NT2/D1 (cell line): ENCODE results near the gene COIL.

ENCODE experiments used
- DNase-seq: peaks from one replicate; pipeline ENCODE4 v3.0.0-alpha.2; 2011; ENCODE audit warnings: low read depth, low spot score
- H3K27me3 ChIP-seq: 2 replicates; pipeline ENCODE4 v1.6.0; 2011; ENCODE audit warnings: mild to moderate bottlenecking; ENCODE audit not compliant: insufficient read length, insufficient read depth
- H3K36me3 ChIP-seq: 2 replicates; pipeline ENCODE4 v1.6.1; 2011; ENCODE audit warnings: mild to moderate bottlenecking, low read length, mixed read lengths; ENCODE audit not compliant: insufficient read depth, insufficient read length
- H3K4me1 ChIP-seq: 2 replicates; pipeline ENCODE4 v1.5.1; 2011; ENCODE audit not compliant: insufficient read depth, insufficient read length
- H3K4me3 ChIP-seq: 2 replicates; pipeline ENCODE4 v1.5.1; 2011; ENCODE audit warnings: low read depth; ENCODE audit not compliant: insufficient read length
- H3K9ac ChIP-seq: 2 replicates; pipeline ENCODE4 v1.6.0; 2011; ENCODE audit warnings: low read depth; ENCODE audit not compliant: insufficient read length
- H3K9me3 ChIP-seq: 2 replicates; pipeline ENCODE4 v1.5.1; 2011; ENCODE audit warnings: mild to moderate bottlenecking, low read length; ENCODE audit not compliant: insufficient read depth
- SUZ12 ChIP-seq: IDR thresholded peaks from 2 replicates; pipeline ENCODE4 v1.6.1; 2011; ENCODE audit not compliant: insufficient read length, insufficient read depth; ENCODE audit errors: extremely low read depth
- YY1 ChIP-seq: IDR thresholded peaks from 2 replicates; pipeline ENCODE4 v1.6.1; 2011; ENCODE audit not compliant: insufficient read length, insufficient read depth
- ZNF274 ChIP-seq: IDR thresholded peaks from 2 replicates; pipeline ENCODE4 v1.6.1; 2011; ENCODE audit warnings: mild to moderate bottlenecking, low read depth, low read length

COIL gene

GRCh38 chr17:56899403-56899802, 61.4 kb downstream of the COIL start:
- Histone ChIP-seq H3K36me3 (peaks cover 36% of the 10 kb centered on the region), H3K9me3 (no peaks in the 10 kb centered on the region)

GRCh38 chr17:56898874-56899273, 62.0 kb downstream of the COIL start:
- Histone ChIP-seq H3K9me3 (no peaks in the 10 kb centered on the region), H3K4me3 (no peak overlapping the region), H3K9ac (no peak overlapping the region), H3K27me3 (no peaks in the 10 kb centered on the region), H3K36me3 (peaks cover 31% of the 10 kb centered on the region), H3K4me1 (peaks cover 5% of the 10 kb centered on the region)
- DNase-seq = no peak
- no peak for TF ChIP-seq ZNF274
- TF ChIP-seq YY1 = no peak
- TF ChIP-seq SUZ12 = no peak

More at GRCh38 chr17:56899403-56899802, 61.4 kb downstream of the COIL start:
- H3K9ac ChIP-seq = no peak overlapping the region
- H3K4me1 ChIP-seq = peaks cover 5% of the 10 kb centered on the region
- no peak overlapping the region for H3K4me3 ChIP-seq
- DNase-seq = no peak
- H3K27me3 ChIP-seq = no peaks in the 10 kb centered on the region
- TF ChIP-seq ZNF274 = no peak
- no peak for TF ChIP-seq SUZ12
- no peak for TF ChIP-seq YY1

DNA sequence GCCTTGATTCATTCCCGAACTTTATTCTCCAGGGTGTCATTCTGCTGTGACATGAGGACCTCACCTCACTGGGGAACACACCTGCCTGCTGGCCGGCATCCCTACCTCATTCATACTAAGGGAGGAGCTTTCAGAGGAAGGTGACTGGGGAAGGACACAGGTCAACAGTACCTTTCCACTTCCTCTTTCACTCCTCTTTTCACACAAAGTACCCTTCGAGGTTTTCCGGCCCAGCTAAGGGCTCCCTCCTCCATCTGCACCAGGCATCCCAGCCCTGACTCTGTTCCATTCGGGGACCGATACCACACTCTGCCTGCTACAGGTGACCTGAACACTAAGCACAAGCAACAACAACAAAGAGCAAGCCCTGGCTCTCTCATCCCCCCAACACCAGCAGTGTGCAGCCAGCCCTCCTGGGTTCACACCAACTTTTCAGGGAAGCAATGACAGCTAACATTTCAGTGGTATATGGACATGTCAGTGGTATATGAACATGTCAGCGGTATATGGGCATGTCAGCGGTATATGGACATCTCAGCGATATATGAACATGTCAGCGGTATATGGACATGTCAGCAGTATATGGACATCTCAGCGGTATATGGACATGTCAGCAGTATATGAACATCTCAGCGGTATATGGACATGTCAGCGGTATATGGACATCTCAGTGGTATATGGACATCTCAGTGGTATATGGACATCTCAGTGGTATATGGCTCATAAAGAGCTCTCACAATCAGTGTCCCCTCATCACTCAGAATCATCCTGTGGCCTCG, 63.0 kb downstream of the COIL start:
- no peak overlapping the region for H3K4me3 ChIP-seq
- H3K27me3 ChIP-seq = no peaks in the 10 kb centered on the region
- no peaks in the 10 kb centered on the region for H3K9me3 ChIP-seq
- no peak for DNase-seq
- H3K36me3 ChIP-seq = peaks cover 29% of the 10 kb centered on the region
- H3K9ac ChIP-seq = no peak overlapping the region
- H3K4me1 ChIP-seq = peaks cover 13% of the 10 kb centered on the region
- TF ChIP-seq SUZ12 (no peak), YY1 (no peak), ZNF274 (no peak)

GRCh38 chr17:56896968-56897359, 63.9 kb downstream of the COIL start:
- DNase-seq = no peak
- H3K9me3 ChIP-seq = no peaks in the 10 kb centered on the region
- H3K27me3 ChIP-seq = no peaks in the 10 kb centered on the region
- no peak overlapping the region for H3K9ac ChIP-seq
- H3K4me1 ChIP-seq = peaks cover 13% of the 10 kb centered on the region
- H3K4me3 ChIP-seq = no peak overlapping the region
- H3K36me3 ChIP-seq = peaks cover 25% of the 10 kb centered on the region
- TF ChIP-seq YY1 (no peak), ZNF274 (no peak), SUZ12 (no peak)

- H3K27me3 ChIP-seq = no peaks in the 10 kb centered on the region
- no peak overlapping the region for H3K9ac ChIP-seq
- H3K4me3 ChIP-seq = no peak overlapping the region
- TF ChIP-seq YY1 (no peak), SUZ12 (no peak), ZNF274 (no peak)
- H3K36me3 ChIP-seq = peaks cover 29% of the 10 kb centered on the region
- no peaks in the 10 kb centered on the region for H3K9me3 ChIP-seq
- peaks cover 13% of the 10 kb centered on the region for H3K4me1 ChIP-seq
- no peak for DNase-seq
These were observed 64.5 kb downstream of the COIL start for GRCh38 chr17:56896217-56896967.

DNA sequence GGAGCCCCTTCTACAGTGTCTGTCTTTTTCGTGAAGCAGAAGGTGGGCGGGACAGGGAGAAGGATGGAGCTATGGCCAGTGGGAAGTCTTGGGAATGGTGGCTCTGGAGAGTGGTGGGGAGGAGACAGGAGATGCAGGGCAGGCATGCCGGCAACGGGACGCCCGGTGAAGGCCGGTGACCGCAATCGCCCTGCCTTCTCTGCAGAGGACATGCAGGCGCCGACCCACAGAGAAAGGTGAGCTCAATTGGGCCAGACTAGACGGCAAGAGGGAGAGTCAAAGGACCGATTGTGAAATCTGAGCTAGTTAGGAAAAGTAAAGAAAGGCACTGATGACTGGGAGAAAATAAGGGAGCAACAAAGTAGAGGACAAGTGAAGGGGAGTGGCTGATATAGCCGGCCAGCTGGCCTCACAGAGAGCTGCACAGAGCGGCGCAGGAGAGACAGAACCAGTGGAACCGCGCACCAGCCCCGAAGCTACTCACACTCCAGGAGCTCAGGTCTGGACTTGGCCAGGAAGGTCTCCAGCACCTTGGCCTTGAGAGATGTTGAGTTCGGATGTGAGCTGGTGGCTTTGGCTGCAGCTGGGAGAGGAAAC, 65.9 kb downstream of the COIL start:
- TF ChIP-seq ZNF274 (no peak), SUZ12 (no peak), YY1 (no peak)
- Histone ChIP-seq H3K4me3 (no peak overlapping the region), H3K9ac (no peak overlapping the region), H3K36me3 (peaks cover 29% of the 10 kb centered on the region), H3K9me3 (no peaks in the 10 kb centered on the region), H3K4me1 (peaks cover 13% of the 10 kb centered on the region), H3K27me3 (no peaks in the 10 kb centered on the region)
- DNase-seq = no peak

- H3K27me3 ChIP-seq = no peaks in the 10 kb centered on the region
- peaks cover 7% of the 10 kb centered on the region for H3K4me1 ChIP-seq
- TF ChIP-seq ZNF274 (no peak), SUZ12 (no peak), YY1 (no peak)
- no peak overlapping the region for H3K9ac ChIP-seq
- H3K36me3 ChIP-seq = peaks cover 26% of the 10 kb centered on the region
- DNase-seq = no peak
- no peak overlapping the region for H3K4me3 ChIP-seq
- peaks cover 7% of the 10 kb centered on the region; the same call in 1 of the 2 replicates for H3K9me3 ChIP-seq
These were observed 67.3 kb downstream of the COIL start for GRCh38 chr17:56893503-56893902.
